H9 (cell line): ENCODE measurements around the gene AK5. TPM values are rescaled to one million over a fixed set of nuclear protein-coding genes. Genes with fewer than 3 reads are reported as not detected.

Experiments
- DNase-seq: peaks from one replicate; pipeline ENCODE4 v3.0.0-alpha.2; 2017
- H2AFZ ChIP-seq: one replicate; pipeline ENCODE4 v1.6.1; 2013; ENCODE audit warnings: mild to moderate bottlenecking, low read length, control low read depth, moderate library complexity
- H2AK5ac ChIP-seq: 2 replicates; pipeline ENCODE4 v1.6.1; 2013; ENCODE audit warnings: low read length, control low read depth, mixed read lengths; ENCODE audit not compliant: insufficient read length
- H2BK120ac ChIP-seq: one replicate; pipeline ENCODE4 v1.6.1; 2013; ENCODE audit warnings: low read depth, mild to moderate bottlenecking, low read length, control low read depth, inconsistent platforms; ENCODE audit not compliant: poor library complexity, severe bottlenecking
- H2BK12ac ChIP-seq: 2 replicates; pipeline ENCODE4 v1.6.1; 2013; ENCODE audit warnings: low read length, control low read depth, mixed read lengths, low read depth; ENCODE audit not compliant: insufficient read length
- H2BK15ac ChIP-seq: 2 replicates; pipeline ENCODE4 v1.6.1; 2013; ENCODE audit warnings: low read depth, low read length, control low read depth
- H2BK20ac ChIP-seq: one replicate; pipeline ENCODE4 v1.6.1; 2013; ENCODE audit warnings: low read depth, mild to moderate bottlenecking, low read length, control low read depth, inconsistent platforms; ENCODE audit not compliant: poor library complexity, severe bottlenecking
- H2BK5ac ChIP-seq: 2 replicates; pipeline ENCODE4 v1.6.1; 2013; ENCODE audit warnings: low read length, control low read depth, mixed read lengths; ENCODE audit not compliant: insufficient read length
- H3K14ac ChIP-seq: 2 replicates; pipeline ENCODE4 v1.6.1; 2013; ENCODE audit warnings: low read length, control low read depth; ENCODE audit not compliant: insufficient read depth
- H3K18ac ChIP-seq: 2 replicates; pipeline ENCODE4 v1.6.1; 2013; ENCODE audit warnings: low read depth, mild to moderate bottlenecking, mixed read lengths, low read length, control low read depth; ENCODE audit not compliant: insufficient read length
- H3K23ac ChIP-seq: 2 replicates; pipeline ENCODE4 v1.6.1; 2013; ENCODE audit warnings: low read length, control low read depth, mixed read lengths, low read depth; ENCODE audit not compliant: insufficient read length
- H3K23me2 ChIP-seq: 2 replicates; pipeline ENCODE4 v1.6.1; 2013; ENCODE audit warnings: low read depth, mild to moderate bottlenecking, mixed read lengths, low read length, control low read depth; ENCODE audit not compliant: insufficient read length, poor library complexity, severe bottlenecking
- H3K27ac ChIP-seq: 2 replicates; pipeline ENCODE4 v1.5.1; 2013; ENCODE audit warnings: low read length, control low read depth, mixed read lengths, low read depth; ENCODE audit not compliant: insufficient read length
- H3K27me3 ChIP-seq: 2 replicates; pipeline ENCODE4 v1.6.1; 2013; ENCODE audit warnings: low read length, control low read depth, inconsistent platforms; ENCODE audit not compliant: insufficient read depth
- H3K4ac ChIP-seq: 2 replicates; pipeline ENCODE4 v1.6.1; 2013; ENCODE audit warnings: low read depth, mild to moderate bottlenecking, control low read depth, inconsistent platforms, low read length, moderate library complexity
- H3K4me1 ChIP-seq: 2 replicates; pipeline ENCODE4 v1.6.1; 2013; ENCODE audit warnings: low read length, control low read depth, inconsistent platforms; ENCODE audit not compliant: insufficient read depth
- H3K4me2 ChIP-seq: 2 replicates; pipeline ENCODE4 v1.6.1; 2013; ENCODE audit warnings: low read length, control low read depth, mixed read lengths; ENCODE audit not compliant: insufficient read length, insufficient read depth
- H3K56ac ChIP-seq: 2 replicates; pipeline ENCODE4 v1.6.1; 2013; ENCODE audit warnings: low read depth, mild to moderate bottlenecking, mixed read lengths, low read length, control low read depth; ENCODE audit not compliant: insufficient read length
- H3K79me1 ChIP-seq: 2 replicates; pipeline ENCODE4 v1.6.1; 2013; ENCODE audit warnings: low read depth, mild to moderate bottlenecking, moderate library complexity, low read length, control low read depth, inconsistent platforms; ENCODE audit not compliant: insufficient read depth, poor library complexity, severe bottlenecking
- H3K79me2 ChIP-seq: 2 replicates; pipeline ENCODE4 v1.6.1; 2013; ENCODE audit warnings: low read length, control low read depth, inconsistent platforms; ENCODE audit not compliant: insufficient read depth
- H3K9ac ChIP-seq: 2 replicates; pipeline ENCODE4 v1.6.1; 2013; ENCODE audit warnings: low read length, control low read depth, mixed read lengths; ENCODE audit not compliant: insufficient read length; ENCODE audit errors: extremely low read depth
- H3K9me3 ChIP-seq: one replicate; pipeline ENCODE4 v1.6.1; 2013; ENCODE audit warnings: low read depth, low read length, inconsistent platforms; ENCODE audit not compliant: control insufficient read depth
- H3T11ph ChIP-seq: one replicate; pipeline ENCODE4 v1.6.1; 2013; ENCODE audit warnings: mild to moderate bottlenecking, low read length, control low read depth, inconsistent platforms
- H4K20me1 ChIP-seq: one replicate; pipeline ENCODE4 v1.6.1; 2013; ENCODE audit not compliant: control insufficient read depth, insufficient read length, insufficient read depth
- H4K5ac ChIP-seq: 2 replicates; pipeline ENCODE4 v1.6.1; 2013; ENCODE audit warnings: low read depth, mild to moderate bottlenecking, mixed read lengths, low read length, control low read depth; ENCODE audit not compliant: insufficient read length
- H4K8ac ChIP-seq: replicated peaks from 2 replicates; pipeline ENCODE4 v1.6.1; 2013; ENCODE audit warnings: low read length, control low read depth, mixed read lengths, low read depth; ENCODE audit not compliant: insufficient read length
- H4K91ac ChIP-seq: 2 replicates; pipeline ENCODE4 v1.6.1; 2013; ENCODE audit warnings: low read depth, mild to moderate bottlenecking, moderate library complexity, mixed read lengths, low read length, control low read depth; ENCODE audit not compliant: insufficient read length
- H3K27ac Mint-ChIP-seq, 3 experiments: 2 replicates in 2 of 3; 3 replicates in 1 of 3; pipeline ENCODE4 v1.8.0; 2020 to 2021; ENCODE audit warnings: mixed read lengths in 3 of 3, mild to moderate bottlenecking in 1 of 3, moderate library complexity in 1 of 3
- H3K27me3 Mint-ChIP-seq: 2 replicates; pipeline ENCODE4 v1.8.0; 2021; ENCODE audit warnings: low read depth, mild to moderate bottlenecking, moderate library complexity, mixed read lengths
- H3K36me3 Mint-ChIP-seq, 3 experiments: 2 replicates in 2 of 3; 3 replicates in 1 of 3; pipeline ENCODE4 v1.8.0; 2020 to 2021; ENCODE audit warnings: low read depth in 3 of 3, mixed read lengths in 3 of 3; ENCODE audit not compliant: insufficient read depth in 1 of 3
- H3K4me1 Mint-ChIP-seq, 2 experiments: 2 replicates each; pipeline ENCODE4 v1.8.0; 2020; ENCODE audit warnings: mixed read lengths in 2 of 2
- H3K4me3 Mint-ChIP-seq, 2 experiments: 2 replicates in 1 of 2; 3 replicates in 1 of 2; pipeline ENCODE4 v1.8.0; 2020 to 2021; ENCODE audit warnings: mild to moderate bottlenecking in 2 of 2, mixed read lengths in 2 of 2, moderate library complexity in 1 of 2
- H3K9me3 Mint-ChIP-seq, 2 experiments: 2 replicates in 1 of 2; 3 replicates in 1 of 2; pipeline ENCODE4 v1.8.0; 2020; ENCODE audit warnings: mild to moderate bottlenecking in 2 of 2, mixed read lengths in 2 of 2, moderate library complexity in 1 of 2
- WGBS: extraction: QIAGEN DNeasy Blood & Tissue Kit; methylation state at CpG from one replicate; pipeline ENCODE4 v1.1.7; 2013; ENCODE audit warnings: missing lambda C conversion rate, low lambda C conversion rate, mixed read lengths; ENCODE audit not compliant: insufficient read length; ENCODE audit errors: extremely low coverage; 5-methylcytosine and 5-hydroxymethylcytosine counted together
- total RNA-seq: library from RNA; stranded (reverse); gene quantifications from 2 replicates; pipeline ENCODE4 v1.2.1, GENCODE V29; 2021
- TF ChIP-seq, protein P1 (sequence below): fragments of 200-600 bp; sonication (generic); conservative IDR thresholded peaks from 3 replicates; pipeline ENCODE4 v1.8.0; 2021; ENCODE audit warnings: antibody characterized with exemption, mild to moderate bottlenecking

AK5 gene
- total RNA-seq, 1 experiment from 2014 or later = 2.5 TPM

GRCh38 chr1:77405186-77405585 is 123.4 kb downstream of the AK5 start:
- Mint-ChIP-seq H3K36me3 (no peaks in the 10 kb centered on the region; a peak in 1 of 7 replicates), H3K9me3 (peaks cover 0 to 2% of the 10 kb centered on the region in 2 experiments; a peak in 2 of 5 replicates), H3K4me1 (no peaks in the 10 kb centered on the region), H3K4me3 (no peak overlapping the region), H3K27me3 (no peaks in the 10 kb centered on the region), H3K27ac (no peak overlapping the region)
- H3K79me1 ChIP-seq = no peaks in the 10 kb centered on the region
- no peak overlapping the region for H3T11ph ChIP-seq
- H3K56ac ChIP-seq = no peak overlapping the region
- H2AK5ac ChIP-seq = no peak overlapping the region
- no peak overlapping the region for H2BK12ac ChIP-seq
- TF ChIP-seq, protein P1, sequence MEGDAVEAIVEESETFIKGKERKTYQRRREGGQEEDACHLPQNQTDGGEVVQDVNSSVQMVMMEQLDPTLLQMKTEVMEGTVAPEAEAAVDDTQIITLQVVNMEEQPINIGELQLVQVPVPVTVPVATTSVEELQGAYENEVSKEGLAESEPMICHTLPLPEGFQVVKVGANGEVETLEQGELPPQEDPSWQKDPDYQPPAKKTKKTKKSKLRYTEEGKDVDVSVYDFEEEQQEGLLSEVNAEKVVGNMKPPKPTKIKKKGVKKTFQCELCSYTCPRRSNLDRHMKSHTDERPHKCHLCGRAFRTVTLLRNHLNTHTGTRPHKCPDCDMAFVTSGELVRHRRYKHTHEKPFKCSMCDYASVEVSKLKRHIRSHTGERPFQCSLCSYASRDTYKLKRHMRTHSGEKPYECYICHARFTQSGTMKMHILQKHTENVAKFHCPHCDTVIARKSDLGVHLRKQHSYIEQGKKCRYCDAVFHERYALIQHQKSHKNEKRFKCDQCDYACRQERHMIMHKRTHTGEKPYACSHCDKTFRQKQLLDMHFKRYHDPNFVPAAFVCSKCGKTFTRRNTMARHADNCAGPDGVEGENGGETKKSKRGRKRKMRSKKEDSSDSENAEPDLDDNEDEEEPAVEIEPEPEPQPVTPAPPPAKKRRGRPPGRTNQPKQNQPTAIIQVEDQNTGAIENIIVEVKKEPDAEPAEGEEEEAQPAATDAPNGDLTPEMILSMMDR = no peak
- H3K4me2 ChIP-seq = no peak overlapping the region
- no CpG with 5 or more reads among the region's 4 CpGs for WGBS
- H3K9ac ChIP-seq = no peak overlapping the region
- no peaks in the 10 kb centered on the region for H3K9me3 ChIP-seq
- DNase-seq = no peak
- H3K27me3 ChIP-seq = no peaks in the 10 kb centered on the region
- H3K4me1 ChIP-seq = no peaks in the 10 kb centered on the region
- H3K18ac ChIP-seq = no peak overlapping the region
- H3K23ac ChIP-seq = no peak overlapping the region
- no peak overlapping the region for H4K91ac ChIP-seq
- no peak overlapping the region for H3K27ac ChIP-seq
- no peak overlapping the region for H2AFZ ChIP-seq
- no peak overlapping the region for H3K14ac ChIP-seq
- H3K79me2 ChIP-seq = no peaks in the 10 kb centered on the region
- H4K5ac ChIP-seq = no peak overlapping the region
- no peaks in the 10 kb centered on the region for H4K20me1 ChIP-seq
- no peak overlapping the region for H2BK5ac ChIP-seq
- H4K8ac ChIP-seq = no peak overlapping the region
- H3K4ac ChIP-seq = no peak overlapping the region
- no peak overlapping the region for H2BK15ac ChIP-seq
- H2BK120ac ChIP-seq = no peak overlapping the region
- H3K23me2 ChIP-seq = no peaks in the 10 kb centered on the region
- H2BK20ac ChIP-seq = no peak overlapping the region
